ENCODE data around the gene MYO19.
"Not testable (repeated sequence)": the region's sequence is repeated elsewhere in the genome, so short reads cannot be mapped to it uniquely, and the experiment has no call there.

The MYO19 gene

GRCh38 chr17:36463916-36464764 lies 70.5 kb downstream of the MYO19 start:
- peak; percentile 76 for DNase-seq

GRCh38 chr17:36461330-36462110 lies 73.1 kb downstream of the MYO19 start:
- DNase-seq, result no peak

- no peak for DNase-seq
These were observed 74.3 kb downstream of the MYO19 start for GRCh38 chr17:36460265-36460937.

- DNase-seq, result no peak
These were observed 75.1 kb downstream of the MYO19 start for GRCh38 chr17:36459601-36460000.

GRCh38 chr17:36459045-36459444 lies 75.6 kb downstream of the MYO19 start:
- no peak for DNase-seq

GRCh38 chr17:36457701-36458100 lies 77.0 kb downstream of the MYO19 start:
- DNase-seq, result not testable (repeated sequence)

GRCh38 chr17:36452888-36453287 lies 81.8 kb downstream of the MYO19 start:
- DNase-seq, result not testable (repeated sequence)

- DNase-seq, result not testable (repeated sequence)
These were observed 84.7 kb downstream of the MYO19 start for GRCh38 chr17:36449997-36450396.
